Measurements from ENCODE around the gene NEDD1. TPM values are rescaled to one million over a fixed set of nuclear protein-coding genes. Genes with fewer than 3 reads are reported as not detected.
A peak's percentile ranks its signal among the peaks of the same experiment; 100 is the strongest.

Gene NEDD1
- total RNA-seq, 1 experiment from 2014 or later: 17.2 TPM

DNA sequence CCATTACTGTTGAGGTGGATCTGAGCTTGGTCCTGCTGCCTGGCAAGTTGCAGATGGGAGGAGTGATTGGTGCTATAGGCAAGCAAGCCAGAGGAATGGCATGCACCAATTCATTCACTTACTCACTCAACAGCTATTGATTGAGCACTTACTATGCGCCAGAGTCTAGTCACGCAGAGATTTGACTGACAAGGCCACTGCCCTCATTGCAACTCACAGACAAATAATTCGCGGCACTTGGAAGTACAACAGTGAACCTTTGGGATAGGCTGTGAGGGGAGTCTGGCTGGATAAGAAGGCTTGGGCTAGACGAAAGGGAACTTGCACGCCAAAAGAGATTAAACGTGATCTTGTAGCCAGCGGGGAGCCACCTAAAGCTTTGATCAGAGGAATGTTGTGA is 96.2 kb downstream of the NEDD1 start:
- no peak overlapping the region for H3K4me2 ChIP-seq (ENCODE audit: insufficient read depth, insufficient read length, low read length)
- H3K9me3 Mint-ChIP-seq: no peaks in the 10 kb centered on the region
- no peaks in the 10 kb centered on the region for H3K27me3 ChIP-seq (ENCODE audit: insufficient read depth, low read length)
- H3K9ac ChIP-seq (ENCODE audit: extremely low read depth, insufficient read length, low read length): no peak overlapping the region
- no peak overlapping the region for H3K14ac ChIP-seq (ENCODE audit: insufficient read depth, low read length)
- no peak for TF ChIP-seq CTCF (conservative IDR thresholded peaks at IDR 0.05)
- H2BK15ac ChIP-seq (ENCODE audit: low read depth, low read length): no peak overlapping the region
- no peak overlapping the region for H4K91ac ChIP-seq (ENCODE audit: insufficient read length, low read depth, low read length)
- no CpG with 5 or more reads among the region's 8 CpGs for WGBS (ENCODE audit: extremely low coverage, insufficient read length, low lambda C conversion rate)
- no peak overlapping the region for H3K4me3 Mint-ChIP-seq
- H3K27ac Mint-ChIP-seq: peak overlapping the region in 1 of 3 experiments; percentile 30; a peak in 1 of 7 replicates
- H3K27ac ChIP-seq (ENCODE audit: insufficient read length, low read depth, low read length): no peak overlapping the region
- H4K20me1 ChIP-seq (ENCODE audit: control insufficient read depth, insufficient read depth, insufficient read length): no peaks in the 10 kb centered on the region
- no peak overlapping the region for H2AFZ ChIP-seq (ENCODE audit: low read length)
- no peaks in the 10 kb centered on the region for H3K23me2 ChIP-seq (ENCODE audit: insufficient read length, low read depth, low read length, poor library complexity, severe bottlenecking)
- no peak overlapping the region for H4K8ac ChIP-seq (replicated peaks; ENCODE audit: insufficient read length, low read depth, low read length)
- H3K56ac ChIP-seq (ENCODE audit: insufficient read length, low read depth, low read length): no peak overlapping the region
- peaks cover 0 to 3% (median 0%) of the 10 kb centered on the region in 3 experiments; a peak in 1 of 7 replicates for H3K36me3 Mint-ChIP-seq (ENCODE audit: insufficient read depth in 1 of 3, low read depth in 3 of 3)
- no peaks in the 10 kb centered on the region for H3K79me2 ChIP-seq (ENCODE audit: insufficient read depth, low read length)
- H4K5ac ChIP-seq (ENCODE audit: insufficient read length, low read depth, low read length): no peak overlapping the region
- H2BK5ac ChIP-seq (ENCODE audit: insufficient read length, low read length): no peak overlapping the region
- H3K27me3 Mint-ChIP-seq (ENCODE audit: low read depth): no peaks in the 10 kb centered on the region
- H2AK5ac ChIP-seq (ENCODE audit: insufficient read length, low read length): no peak overlapping the region
- no peaks in the 10 kb centered on the region for H3K79me1 ChIP-seq (ENCODE audit: insufficient read depth, low read depth, low read length, poor library complexity, severe bottlenecking)
- no peak overlapping the region for H2BK20ac ChIP-seq (ENCODE audit: low read depth, low read length, poor library complexity, severe bottlenecking)
- no peaks in the 10 kb centered on the region for H3K9me3 ChIP-seq (ENCODE audit: control insufficient read depth, low read depth, low read length)
- no peak overlapping the region for H3K4ac ChIP-seq (ENCODE audit: low read depth, low read length)
- H3K4me1 Mint-ChIP-seq: peaks cover 9 to 11% of the 10 kb centered on the region in 2 experiments
- H3K18ac ChIP-seq (ENCODE audit: insufficient read length, low read depth, low read length): no peak overlapping the region
- H3K4me1 ChIP-seq (ENCODE audit: insufficient read depth, low read length): 0 out of 2 replicates have a peak, but pooled peaks cover 3% of the 10 kb centered on the region
- H3K23ac ChIP-seq (ENCODE audit: insufficient read length, low read depth, low read length): no peak overlapping the region
- DNase-seq: no peak
- H3T11ph ChIP-seq (ENCODE audit: low read length): no peak overlapping the region
- H2BK12ac ChIP-seq (ENCODE audit: insufficient read length, low read depth, low read length): no peak overlapping the region
- H2BK120ac ChIP-seq (ENCODE audit: low read depth, low read length, poor library complexity, severe bottlenecking): no peak overlapping the region

Measured in H9 (cell line).